ENCODE data around the gene RABL6. TPM values are rescaled to one million over a fixed set of nuclear protein-coding genes. Genes with fewer than 3 reads are reported as not detected.
A peak's percentile ranks its signal among the peaks of the same experiment; 100 is the strongest.
"Not testable (repeated sequence)": the region's sequence is repeated elsewhere in the genome, so short reads cannot be mapped to it uniquely, and the experiment has no call there.

The RABL6 gene
- total RNA-seq, 8 experiments from 2014 or later, result 33.8 to 83.5 (median 39.5) TPM

DNA sequence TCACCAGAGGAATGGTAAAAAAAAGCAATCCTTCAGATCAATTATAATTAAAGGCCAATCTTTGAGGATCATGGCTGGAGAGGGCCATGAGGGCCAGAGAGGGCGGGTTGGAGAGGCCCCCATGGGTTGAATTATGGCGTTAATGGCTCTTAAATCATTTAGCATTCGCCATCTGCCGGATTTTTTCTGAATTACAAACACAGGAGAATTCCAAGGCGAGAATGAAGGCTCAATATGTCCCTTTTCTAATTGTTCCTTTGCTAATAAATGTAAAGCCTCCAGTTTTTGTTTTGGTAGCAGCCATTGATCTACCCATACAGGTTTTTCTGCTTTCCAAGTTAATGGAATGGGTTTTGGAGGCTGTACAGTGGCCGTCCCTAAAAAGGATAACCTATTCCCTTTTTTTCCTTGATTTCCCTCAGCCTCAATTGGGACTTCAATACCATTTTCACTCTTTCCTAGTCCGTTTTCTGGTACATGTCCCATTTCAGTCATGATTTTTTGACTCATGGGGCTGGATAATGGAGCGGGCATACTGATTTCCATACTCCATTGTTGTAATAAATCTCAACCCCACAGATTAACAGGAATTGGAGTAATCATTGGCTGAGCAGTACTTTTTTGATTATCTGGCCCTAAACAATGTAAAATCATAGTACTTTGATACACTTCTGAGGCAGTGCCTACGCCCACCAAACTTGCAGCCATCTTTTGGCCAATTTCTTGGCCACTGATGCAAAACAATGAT, 23.3 kb upstream of the RABL6 start:
- in situ Hi-C loops (cut with MboI; ENCODE audit: low pct_unique_long_range_greater_than_20kb in 2 of 9, low sequenced_read_pairs in 9 of 9, unreplicated experiment in 9 of 9), result loop anchor here in 7 of 9 experiments (25.0 kb wide), 1 partner anchor 253 kb away; the partner anchor contains the start of genes ABCA2 (in 7 of the 7), FUT7 (in 7 of the 7) and NPDC1 (in 7 of the 7)
- peaks cover 16 to 34% of the 10 kb centered on the region in 2 donors for H3K4me1 ChIP-seq (replicated peaks in 1 of 2)
- no peak overlapping the region for H3K27ac ChIP-seq
- 0 to 60% (median 38%) methylated on average over 3 to 9 of the region's 9 CpGs for WGBS, 10 experiments
- no peak overlapping the region for H3K4me3 ChIP-seq
- peak in 6 of 8 experiments; percentile 14 to 48 (median 31) for ATAC-seq (replicated peaks in 6 of 8)

DNA sequence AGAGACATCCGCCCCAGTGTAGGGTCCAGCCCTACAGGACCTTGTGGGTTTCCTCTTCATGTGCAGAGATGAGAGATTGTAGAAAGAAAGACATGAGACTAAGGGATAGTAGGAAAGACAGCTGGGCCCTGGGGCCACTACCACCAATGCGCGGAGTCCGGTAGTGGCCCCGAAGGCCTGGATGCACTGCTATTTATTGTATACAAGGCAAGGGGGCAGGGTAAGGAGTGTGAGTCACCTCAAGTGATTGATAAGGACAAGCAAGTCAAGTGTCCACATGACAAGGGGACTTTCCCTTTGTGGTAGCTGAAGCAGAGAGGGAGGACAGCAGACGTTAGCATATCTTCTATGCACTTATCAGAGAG, 22.8 kb upstream of the RABL6 start:
- in situ Hi-C loops (cut with MboI; ENCODE audit: low pct_unique_long_range_greater_than_20kb in 2 of 9, low sequenced_read_pairs in 9 of 9, unreplicated experiment in 9 of 9), result loop anchor here in 7 of 9 experiments (25.0 kb wide), 1 partner anchor 252 kb away; the partner anchor contains the start of genes ABCA2 (in 7 of the 7), FUT7 (in 7 of the 7) and NPDC1 (in 7 of the 7)
- H3K4me1 ChIP-seq (replicated peaks in 1 of 2), result peaks cover 16 to 35% of the 10 kb centered on the region in 2 donors
- peak in 5 of 8 experiments; percentile 26 to 65 (median 60) for ATAC-seq (replicated peaks in 6 of 8)
- no peak overlapping the region for H3K27ac ChIP-seq
- 40 to 100% (median 93%) methylated on average over 1 to 5 of the region's 6 CpGs; no CpG with 5 or more reads in 5 of the 10 experiments for WGBS, 10 experiments
- no peak overlapping the region for H3K4me3 ChIP-seq

DNA sequence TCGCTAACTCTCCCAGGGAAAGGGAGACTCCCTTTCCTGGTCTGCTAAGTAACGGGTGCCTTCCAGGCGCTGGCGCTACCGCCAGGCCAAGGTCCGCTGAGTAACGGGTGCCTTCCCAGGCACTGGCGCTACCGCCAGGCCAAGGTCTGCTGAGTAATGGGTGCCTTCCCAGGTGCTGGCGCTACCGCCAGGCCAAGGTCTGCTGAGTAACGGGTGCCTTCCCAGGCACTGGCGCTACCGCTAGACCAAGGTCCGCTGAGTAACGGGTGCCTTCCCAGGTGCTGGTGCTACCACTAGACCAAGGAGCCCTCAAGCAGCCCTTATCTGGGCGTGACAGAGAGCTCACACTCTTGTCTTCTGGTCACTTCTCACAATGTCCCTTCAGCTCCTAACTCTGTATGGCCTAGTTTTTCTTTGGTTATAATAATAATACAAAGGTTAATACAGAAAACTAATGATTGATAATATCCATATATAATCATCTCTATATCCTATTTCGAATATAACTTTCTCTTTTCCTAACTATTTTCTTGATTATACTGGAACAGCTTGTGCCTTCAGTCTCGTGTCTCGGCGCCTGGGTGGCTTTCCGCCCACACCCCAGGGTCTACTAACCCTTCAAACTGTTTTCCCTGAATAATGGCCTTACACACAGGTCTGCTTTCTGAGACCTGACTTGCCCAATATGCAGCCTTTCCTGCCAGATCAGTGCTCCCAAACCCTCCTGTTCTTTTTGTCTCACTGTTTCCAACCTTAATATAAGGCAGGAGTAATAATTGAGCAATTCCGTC, 22.0 kb upstream of the RABL6 start:
- 52 to 100% (median 83%) methylated on average over 1 to 12 of the region's 23 CpGs for WGBS, 10 experiments
- not testable (repeated sequence) for H3K27ac ChIP-seq; H3K4me3 ChIP-seq; ATAC-seq (replicated peaks in 6 of 8)
- peaks cover 16 to 40% of the 10 kb centered on the region in 2 donors for H3K4me1 ChIP-seq (replicated peaks in 1 of 2)
- in situ Hi-C loops (cut with MboI; ENCODE audit: low pct_unique_long_range_greater_than_20kb in 2 of 9, low sequenced_read_pairs in 9 of 9, unreplicated experiment in 9 of 9), result loop anchor here in 7 of 9 experiments (25.0 kb wide), 1 partner anchor 252 kb away; the partner anchor contains the start of genes ABCA2 (in 7 of the 7), FUT7 (in 7 of the 7) and NPDC1 (in 7 of the 7)

DNA sequence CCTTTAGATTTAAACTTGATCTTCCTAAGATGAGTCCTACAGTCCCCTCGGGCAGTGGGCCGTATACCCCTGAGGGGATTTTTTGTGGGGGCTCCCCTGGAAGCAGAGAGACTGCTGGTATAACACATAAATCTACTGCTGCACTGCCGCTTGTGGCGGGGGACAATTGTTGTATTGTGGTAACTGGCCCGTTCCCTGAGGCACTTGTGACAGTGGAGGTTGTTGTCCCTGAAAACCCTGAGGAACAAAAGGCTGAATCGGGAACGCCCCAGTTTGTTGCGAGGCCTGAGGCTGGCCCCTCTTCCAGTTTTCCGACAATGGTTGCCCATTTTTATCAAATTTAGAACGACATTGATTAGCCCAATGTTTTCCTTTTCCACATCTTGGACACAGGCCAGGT, 21.3 kb upstream of the RABL6 start:
- ATAC-seq (replicated peaks in 6 of 8), result no peak
- no peak overlapping the region for H3K4me3 ChIP-seq
- H3K4me1 ChIP-seq (replicated peaks in 1 of 2), result peaks cover 16 to 40% of the 10 kb centered on the region in 2 donors
- H3K27ac ChIP-seq, result no peak overlapping the region
- in situ Hi-C loops (cut with MboI; ENCODE audit: low pct_unique_long_range_greater_than_20kb in 2 of 9, low sequenced_read_pairs in 9 of 9, unreplicated experiment in 9 of 9), result loop anchor here in 7 of 9 experiments (25.0 kb wide), 1 partner anchor 251 kb away; the partner anchor contains the start of genes ABCA2 (in 7 of the 7), FUT7 (in 7 of the 7) and NPDC1 (in 7 of the 7)
- 14 to 70% (median 44%) methylated on average over 2 to 7 of the region's 10 CpGs; no CpG with 5 or more reads in 2 of the 10 experiments for WGBS, 10 experiments

DNA sequence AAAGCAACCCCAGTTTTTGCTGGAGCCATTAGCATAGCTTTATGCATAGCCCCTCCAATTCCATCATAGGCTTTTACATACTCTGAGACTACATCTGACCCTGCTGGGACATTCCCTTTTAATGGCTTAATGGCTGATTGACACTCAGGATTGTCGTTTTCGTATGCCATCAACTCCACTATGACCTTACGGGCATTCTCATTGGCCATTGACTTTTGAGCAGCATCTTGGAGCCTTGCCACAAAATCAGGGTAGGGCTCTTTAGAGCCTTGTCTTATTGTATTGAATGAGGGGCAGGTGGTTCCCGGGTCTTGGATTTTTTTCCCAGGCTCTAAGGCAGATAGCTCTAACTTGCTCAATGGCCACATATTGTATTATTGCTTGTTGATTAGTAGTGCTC, 20.8 kb upstream of the RABL6 start:
- H3K4me1 ChIP-seq (replicated peaks in 1 of 2), result peaks cover 18 to 42% of the 10 kb centered on the region in 2 donors
- not testable (repeated sequence) for H3K27ac ChIP-seq; ATAC-seq (replicated peaks in 6 of 8); H3K4me3 ChIP-seq
- 0 to 83% (median 20%) methylated on average over 1 to 3 of the region's 4 CpGs; no CpG with 5 or more reads in 2 of the 10 experiments for WGBS, 10 experiments
- in situ Hi-C loops (cut with MboI; ENCODE audit: low pct_unique_long_range_greater_than_20kb in 2 of 9, low sequenced_read_pairs in 9 of 9, unreplicated experiment in 9 of 9), result loop anchor here in 7 of 9 experiments (25.0 kb wide), 1 partner anchor 250 kb away; the partner anchor contains the start of genes ABCA2 (in 7 of the 7), FUT7 (in 7 of the 7) and NPDC1 (in 7 of the 7)

DNA sequence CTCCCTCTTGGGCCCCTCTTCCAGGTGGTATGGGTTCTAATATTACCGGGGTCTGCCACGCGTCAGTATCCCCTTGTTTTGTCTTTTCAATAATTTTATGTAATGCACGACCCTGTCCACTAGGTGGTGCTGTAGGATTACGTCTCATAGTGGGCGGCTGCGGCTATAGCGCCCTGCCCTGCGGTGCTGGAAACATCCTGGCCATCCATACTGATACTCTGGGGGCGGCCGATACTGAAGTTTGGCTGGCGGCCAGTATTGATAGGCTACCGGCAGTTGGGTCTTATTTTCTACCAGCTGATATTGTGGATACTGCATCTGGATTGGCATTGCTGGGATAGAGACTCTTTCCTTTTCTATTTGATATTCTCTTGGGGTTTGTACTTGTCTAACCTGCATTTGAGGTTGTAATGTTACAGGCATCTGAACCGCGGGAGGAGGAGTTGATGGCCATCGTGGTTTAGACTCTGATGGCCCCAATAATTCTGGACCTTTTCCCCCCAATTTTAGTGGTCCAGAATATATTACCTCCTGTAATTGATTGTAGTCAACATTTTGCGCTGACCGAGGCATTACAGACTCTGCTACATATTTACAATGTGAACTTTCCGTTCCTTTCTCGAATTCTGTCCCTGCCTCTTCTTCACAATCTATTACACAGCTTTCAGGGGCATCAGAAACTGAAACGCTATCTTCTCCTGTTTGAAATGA, 19.9 kb upstream of the RABL6 start:
- no peak for ATAC-seq (replicated peaks in 6 of 8)
- H3K4me3 ChIP-seq, result no peak overlapping the region
- H3K27ac ChIP-seq, result no peak overlapping the region
- peaks cover 20 to 46% of the 10 kb centered on the region in 2 donors for H3K4me1 ChIP-seq (replicated peaks in 1 of 2)
- in situ Hi-C loops (cut with MboI; ENCODE audit: low pct_unique_long_range_greater_than_20kb in 2 of 9, low sequenced_read_pairs in 9 of 9, unreplicated experiment in 9 of 9), result loop anchor here in 7 of 9 experiments (25.0 kb wide), 1 partner anchor 249 kb away; the partner anchor contains the start of genes ABCA2 (in 7 of the 7), FUT7 (in 7 of the 7) and NPDC1 (in 7 of the 7)
- 4 to 100% (median 33%) methylated on average over 2 to 15 of the region's 21 CpGs for WGBS, 10 experiments

DNA sequence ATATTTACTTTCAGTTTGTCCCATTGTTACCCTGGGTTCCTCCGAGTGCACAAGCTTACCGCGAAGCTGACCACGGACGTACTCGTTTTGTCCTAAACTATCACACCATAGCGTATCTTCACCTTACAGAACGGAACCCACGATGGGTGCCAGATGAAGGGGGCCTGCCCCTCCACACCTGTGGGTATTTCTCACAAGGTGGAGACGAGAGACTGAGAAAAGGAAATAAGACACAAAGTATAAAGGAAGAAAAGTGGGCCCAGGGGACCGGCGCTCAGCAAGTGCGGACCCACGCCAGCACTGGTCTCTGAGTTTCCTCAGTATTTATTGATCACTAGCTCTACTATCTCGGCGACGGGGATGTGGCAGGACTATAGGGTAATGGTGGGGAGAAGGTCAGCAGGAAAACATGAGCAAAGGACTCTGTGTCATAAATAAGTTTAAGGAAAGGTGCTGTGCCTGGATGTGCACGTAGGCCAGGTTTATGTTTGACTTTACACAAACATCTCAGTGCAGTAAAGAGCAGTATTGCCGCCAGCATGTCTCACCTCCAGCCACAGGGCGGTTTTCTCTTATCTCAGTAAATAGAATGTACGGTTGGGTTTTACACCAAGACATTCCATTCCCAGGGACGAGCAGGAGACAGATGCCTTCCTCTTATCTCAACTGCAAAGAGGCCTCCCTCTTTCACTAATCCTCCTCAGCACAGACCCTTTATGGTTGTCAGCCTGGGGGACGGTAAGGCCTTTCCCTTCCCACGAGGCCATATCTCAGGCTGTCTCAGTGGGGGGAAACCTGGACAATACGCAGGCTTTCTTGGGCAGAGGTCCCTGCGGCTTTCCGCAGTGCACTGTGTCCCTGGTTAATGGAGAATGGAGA, 18.9 kb upstream of the RABL6 start:
- H3K4me1 ChIP-seq (replicated peaks in 1 of 2), result peaks cover 20 to 44% of the 10 kb centered on the region in 2 donors
- H3K27ac ChIP-seq; ATAC-seq (replicated peaks in 6 of 8); H3K4me3 ChIP-seq: not testable (repeated sequence)
- in situ Hi-C loops (cut with MboI; ENCODE audit: low pct_unique_long_range_greater_than_20kb in 2 of 9, low sequenced_read_pairs in 9 of 9, unreplicated experiment in 9 of 9), result loop anchor here in 7 of 9 experiments (25.0 kb wide), 1 partner anchor 248 kb away; the partner anchor contains the start of genes ABCA2 (in 7 of the 7), FUT7 (in 7 of the 7) and NPDC1 (in 7 of the 7)
- 67 to 92% (median 86%) methylated on average over 7 to 14 of the region's 27 CpGs; no CpG with 5 or more reads in 2 of the 10 experiments for WGBS, 10 experiments

DNA sequence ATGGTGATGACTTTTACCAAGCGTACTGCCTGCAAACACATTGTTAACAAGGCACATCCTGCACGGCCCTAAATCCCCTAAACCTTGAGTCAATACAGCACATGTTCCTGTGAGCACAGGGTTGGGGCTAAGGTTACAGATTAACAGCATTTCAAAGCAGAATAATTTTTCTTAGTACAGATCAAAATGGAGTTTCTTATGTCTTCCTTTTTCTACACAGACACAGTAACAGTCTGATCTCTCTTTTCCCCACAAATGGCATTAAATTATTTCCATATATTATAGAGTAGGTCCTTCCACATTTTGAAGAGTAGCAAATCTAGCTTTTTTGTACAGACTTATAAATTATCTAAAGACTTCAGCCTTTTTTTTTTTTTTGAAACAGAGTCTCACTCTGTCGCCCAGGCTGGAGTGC, 18.2 kb upstream of the RABL6 start:
- in situ Hi-C loops (cut with MboI; ENCODE audit: low pct_unique_long_range_greater_than_20kb in 2 of 9, low sequenced_read_pairs in 9 of 9, unreplicated experiment in 9 of 9), result loop anchor here in 7 of 9 experiments (25.0 kb wide), 1 partner anchor 248 kb away; the partner anchor contains the start of genes ABCA2 (in 7 of the 7), FUT7 (in 7 of the 7) and NPDC1 (in 7 of the 7)

DNA sequence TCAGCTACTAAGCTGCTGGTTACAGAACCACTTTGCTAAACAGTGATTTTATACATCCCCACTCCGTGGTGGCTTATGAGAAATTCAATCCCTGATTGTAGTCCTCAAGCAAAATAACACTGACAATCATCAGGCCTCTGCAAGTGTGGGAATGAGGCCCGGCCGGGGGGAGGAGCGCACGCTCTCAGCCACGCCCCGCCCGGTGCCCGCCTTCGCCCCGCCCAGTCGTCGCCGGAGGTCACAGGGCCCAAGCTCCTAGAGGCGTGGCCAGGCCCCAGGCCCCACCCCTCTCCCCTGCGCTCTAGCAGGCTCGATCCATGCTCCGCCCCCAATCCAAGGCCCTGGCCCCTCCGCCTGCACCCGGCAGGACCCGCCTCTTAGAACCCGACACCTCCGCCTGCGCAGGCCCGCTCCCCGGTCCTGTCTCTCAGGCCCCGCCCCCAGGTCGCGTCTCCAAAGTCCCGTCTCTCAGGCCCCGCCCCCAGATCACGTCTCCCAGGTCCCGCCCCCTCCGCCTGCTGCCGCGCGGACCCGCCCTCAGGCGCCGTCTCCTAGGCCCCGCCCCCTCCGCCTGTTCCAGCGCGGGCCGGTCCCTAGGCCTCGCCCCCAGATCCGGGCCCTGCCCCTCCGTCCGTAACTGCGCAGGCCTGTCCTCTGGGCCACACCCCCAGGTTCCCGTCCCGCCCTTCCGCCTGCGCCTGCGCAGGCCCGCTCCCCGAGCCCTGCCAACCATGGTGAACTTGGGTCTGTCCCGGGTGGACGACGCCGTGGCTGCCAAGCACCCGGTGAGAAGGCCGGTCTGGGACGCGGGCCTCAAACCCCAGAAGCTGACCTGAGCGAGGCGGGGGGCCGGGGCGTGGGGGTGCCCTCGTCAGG, 16.9 kb upstream of the RABL6 start, which contains the start of gene TMEM141:
TMEM141 (plus strand) TSS at position 705 of the 876 bp plus-strand sequence; CDS start at position 732, 27 bp downstream.
- peak; percentile 87 to 93 (median 90) for ATAC-seq (replicated peaks in 6 of 8)
- H3K4me3 ChIP-seq, result peak within 1 kb of the TSS; percentile 45 to 85 (median 76)
- peak within 1 kb of the TSS; percentile 44 to 76 for H3K27ac ChIP-seq
- in situ Hi-C loops (cut with MboI; ENCODE audit: low pct_unique_long_range_greater_than_20kb in 2 of 9, low sequenced_read_pairs in 9 of 9, unreplicated experiment in 9 of 9), result loop anchor here in 7 of 9 experiments (25.0 kb wide), 1 partner anchor 246 kb away; the partner anchor contains the start of genes ABCA2 (in 7 of the 7), FUT7 (in 7 of the 7) and NPDC1 (in 7 of the 7)
- H3K4me1 ChIP-seq (replicated peaks in 1 of 2), result peaks cover 11 to 32% of the 10 kb centered on the region in 2 donors
- 0 to 3% (median 0%) methylated on average over 1 to 11 of the region's 70 CpGs; no CpG with 5 or more reads in 4 of the 10 experiments for WGBS, 10 experiments

More for the DNA sequence above, 18.2 kb upstream of the RABL6 start:
- no peak overlapping the region for H3K27ac ChIP-seq
- WGBS, 10 experiments, result 25 to 100% (median 73%) methylated on average over 1 to 3 of the region's 3 CpGs; no CpG with 5 or more reads in 5 of the 10 experiments
- ATAC-seq (replicated peaks in 6 of 8), result no peak
- H3K4me1 ChIP-seq (replicated peaks in 1 of 2), result peaks cover 14 to 37% of the 10 kb centered on the region in 2 donors
- no peak overlapping the region for H3K4me3 ChIP-seq
